HG02571 (cell line): ENCODE results near the gene CD207.
"Not testable (repeated sequence)": the region's sequence is repeated elsewhere in the genome, so short reads cannot be mapped to it uniquely, and the experiment has no call there.

ENCODE experiments used
- ATAC-seq: cut with Tn5 transposase; IDR thresholded peaks from one replicate; pipeline ENCODE4 v1.9.1; 2021; ENCODE audit warnings: mild to moderate bottlenecking, moderate library complexity; ENCODE audit not compliant: unreplicated experiment

CD207 gene

GRCh38 chr2:70835643-70836042 lies at the start of gene CD207:
Gene CD207, minus strand, starts transcription at chr2:70835816. Its CDS starts 40 bp downstream, at chr2:70835776.
- no peak for ATAC-seq

- ATAC-seq: not testable (repeated sequence)
These were observed 42.9 kb upstream of the CD207 start for GRCh38 chr2:70878543-70878942.

- ATAC-seq: not testable (repeated sequence)
These were observed 40.5 kb upstream of the CD207 start for GRCh38 chr2:70876138-70876537.

GRCh38 chr2:70873541-70873940 lies 37.9 kb upstream of the CD207 start:
- no peak for ATAC-seq

- ATAC-seq: no peak
These were observed 36.0 kb upstream of the CD207 start for GRCh38 chr2:70871398-70872211.

GRCh38 chr2:70870790-70871189 lies 35.2 kb upstream of the CD207 start:
- no peak for ATAC-seq

GRCh38 chr2:70868970-70869369 lies 33.4 kb upstream of the CD207 start:
- no peak for ATAC-seq

- ATAC-seq: no peak
These were observed 26.4 kb upstream of the CD207 start for GRCh38 chr2:70861777-70862625.

- no peak for ATAC-seq
These were observed 20.1 kb upstream of the CD207 start for GRCh38 chr2:70855667-70856066.

- ATAC-seq: no peak
These were observed 18.8 kb upstream of the CD207 start for GRCh38 chr2:70854411-70854810.

GRCh38 chr2:70852824-70853223 lies 17.2 kb upstream of the CD207 start:
- no peak for ATAC-seq

- ATAC-seq: no peak
These were observed 16.1 kb upstream of the CD207 start for GRCh38 chr2:70851704-70852103.

- ATAC-seq: no peak
These were observed 15.3 kb upstream of the CD207 start for GRCh38 chr2:70850925-70851324.

GRCh38 chr2:70842401-70842800 lies 6.8 kb upstream of the CD207 start:
- ATAC-seq: no peak

- ATAC-seq: no peak
These were observed 2.6 kb upstream of the CD207 start for GRCh38 chr2:70837980-70838925.

- ATAC-seq: no peak
These were observed 735 bp downstream of the CD207 start for GRCh38 chr2:70834881-70835280.

GRCh38 chr2:70834106-70834505 lies 1.5 kb downstream of the CD207 start:
- ATAC-seq: no peak

GRCh38 chr2:70833246-70833645 lies 2.4 kb downstream of the CD207 start:
- no peak for ATAC-seq

- no peak for ATAC-seq
These were observed 3.2 kb downstream of the CD207 start for GRCh38 chr2:70832386-70832785.

- ATAC-seq: no peak
These were observed 3.8 kb downstream of the CD207 start for GRCh38 chr2:70831861-70832260.

GRCh38 chr2:70830366-70830765 lies 5.2 kb downstream of the CD207 start:
- no peak for ATAC-seq
